Stomach smooth muscle (tissue), 2 donors: Measurements from ENCODE around the gene ABLIM1.
A peak's percentile ranks its signal among the peaks of the same experiment; 100 is the strongest.

Source experiments
- H3K27ac ChIP-seq: one replicate; pipeline ENCODE4 v1.7.0; 2013; ENCODE audit warnings: mild to moderate bottlenecking, low read length, inconsistent platforms
- H3K27me3 ChIP-seq, 2 donors: one replicate each; pipeline ENCODE4 v1.7.0; 2013; ENCODE audit warnings: low read length in 2 of 2; ENCODE audit not compliant: insufficient read depth in 2 of 2, control insufficient read depth in 1 of 2
- H3K36me3 ChIP-seq, 2 donors: one replicate each; pipeline ENCODE4 v1.7.0; 2013; ENCODE audit warnings: low read length in 2 of 2; ENCODE audit not compliant: control insufficient read depth in 2 of 2, insufficient read depth in 2 of 2
- H3K4me1 ChIP-seq: one replicate; pipeline ENCODE4 v1.7.0; 2013; ENCODE audit warnings: low read length; ENCODE audit not compliant: control insufficient read depth, insufficient read depth
- H3K4me3 ChIP-seq, 2 donors: one replicate each; pipeline ENCODE4 v1.7.0; 2013; ENCODE audit warnings: low read length in 2 of 2
- H3K9ac ChIP-seq, 2 donors: one replicate each; pipeline ENCODE4 v1.7.0; 2013; ENCODE audit warnings: low read length in 2 of 2, mild to moderate bottlenecking in 1 of 2
- H3K9me3 ChIP-seq, 2 donors: one replicate each; pipeline ENCODE4 v1.7.0; 2013; ENCODE audit warnings: low read length in 2 of 2; ENCODE audit not compliant: control insufficient read depth in 2 of 2
- donor health status: healthy.
- donor health status: Pancreatic carcinoma.

The ABLIM1 gene

DNA sequence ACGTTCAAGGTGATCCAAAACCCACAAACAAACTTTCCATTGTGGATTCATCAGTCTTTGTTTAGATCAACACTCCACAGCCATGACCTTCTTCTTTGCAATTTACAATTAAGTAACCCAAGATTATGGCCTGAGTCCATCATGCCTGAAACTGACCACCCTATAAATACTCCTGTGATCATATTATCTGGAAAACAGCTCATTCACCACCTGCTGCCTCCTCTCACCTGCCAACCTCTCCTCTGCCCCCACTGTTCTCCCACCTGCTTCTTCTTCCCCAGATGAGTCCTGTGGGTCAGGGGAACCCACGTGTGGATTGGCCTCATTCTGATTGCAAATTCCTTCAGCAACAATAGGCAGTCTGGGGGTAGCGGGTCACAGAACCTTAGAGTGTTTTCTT lies 81.4 kb downstream of the ABLIM1 start:
- Histone ChIP-seq H3K36me3 (peaks cover 0 to 3% of the 10 kb centered on the region in 2 donors), H3K27ac (no peak overlapping the region), H3K9ac (no peak overlapping the region), H3K4me3 (no peak overlapping the region), H3K4me1 (peaks cover 5% of the 10 kb centered on the region), H3K9me3 (no peaks in the 10 kb centered on the region), H3K27me3 (no peaks in the 10 kb centered on the region)

DNA sequence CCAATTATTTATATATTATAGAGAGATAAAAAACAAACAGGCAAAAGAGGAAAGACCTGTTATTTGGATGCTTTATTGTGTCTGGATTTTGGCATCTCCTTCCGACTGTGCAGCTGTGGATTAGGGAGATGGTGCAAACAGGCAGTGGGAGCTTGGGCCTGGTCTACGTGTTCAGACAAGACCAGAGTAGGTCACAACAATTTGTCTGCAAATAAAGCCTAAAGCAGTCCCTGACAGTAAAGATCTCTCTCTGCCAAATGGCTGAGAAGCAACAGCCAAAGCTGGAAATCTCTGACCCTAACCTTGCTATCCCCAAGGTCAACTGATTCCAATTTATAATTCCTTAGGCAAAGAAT lies 82.0 kb downstream of the ABLIM1 start:
- no peaks in the 10 kb centered on the region for H3K27me3 ChIP-seq
- no peak overlapping the region for H3K27ac ChIP-seq
- H3K4me3 ChIP-seq: no peak overlapping the region
- peaks cover 10% of the 10 kb centered on the region for H3K4me1 ChIP-seq
- H3K9me3 ChIP-seq: no peaks in the 10 kb centered on the region
- peaks cover 0 to 3% of the 10 kb centered on the region in 2 donors for H3K36me3 ChIP-seq
- H3K9ac ChIP-seq: no peak overlapping the region

DNA sequence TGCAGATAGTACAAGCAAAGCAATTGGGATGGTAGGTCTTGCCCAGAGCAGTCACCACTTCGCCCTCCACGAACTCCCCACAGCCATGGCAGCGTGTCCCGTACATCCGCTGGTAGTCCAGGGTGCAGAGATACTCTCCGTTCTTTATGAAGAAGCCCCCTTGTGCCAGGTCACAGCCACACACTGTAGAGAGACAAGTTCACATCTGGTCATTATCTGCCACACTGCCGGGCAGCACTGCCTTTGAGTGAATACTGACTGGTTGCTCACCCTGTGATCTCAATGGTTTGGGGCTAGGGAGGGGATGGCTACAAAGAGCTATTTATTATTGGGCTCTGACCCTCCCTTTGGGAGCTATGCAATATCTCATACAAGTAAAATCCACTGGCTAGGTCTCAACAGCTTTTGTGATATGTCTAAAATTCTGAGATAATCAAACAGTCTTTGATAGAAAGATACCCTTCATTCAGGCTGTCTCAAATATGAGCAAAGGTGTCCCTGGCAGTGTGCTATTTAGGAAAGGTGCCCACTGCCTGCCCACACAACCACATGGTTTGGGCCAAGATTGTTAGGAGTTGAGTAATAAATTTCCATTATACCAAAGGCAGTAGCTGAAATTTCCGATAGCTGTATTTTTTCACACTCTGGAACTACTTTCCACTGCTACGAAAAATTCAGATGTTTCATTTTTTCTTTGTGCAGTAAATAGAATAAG lies 82.5 kb downstream of the ABLIM1 start:
- Histone ChIP-seq H3K27me3 (no peaks in the 10 kb centered on the region), H3K9me3 (no peaks in the 10 kb centered on the region), H3K36me3 (peaks cover 0 to 3% of the 10 kb centered on the region in 2 donors), H3K4me3 (peak overlapping the region in 1 of 2 donors; percentile 7), H3K9ac (no peak overlapping the region), H3K4me1 (peaks cover 10% of the 10 kb centered on the region), H3K27ac (no peak overlapping the region)

DNA sequence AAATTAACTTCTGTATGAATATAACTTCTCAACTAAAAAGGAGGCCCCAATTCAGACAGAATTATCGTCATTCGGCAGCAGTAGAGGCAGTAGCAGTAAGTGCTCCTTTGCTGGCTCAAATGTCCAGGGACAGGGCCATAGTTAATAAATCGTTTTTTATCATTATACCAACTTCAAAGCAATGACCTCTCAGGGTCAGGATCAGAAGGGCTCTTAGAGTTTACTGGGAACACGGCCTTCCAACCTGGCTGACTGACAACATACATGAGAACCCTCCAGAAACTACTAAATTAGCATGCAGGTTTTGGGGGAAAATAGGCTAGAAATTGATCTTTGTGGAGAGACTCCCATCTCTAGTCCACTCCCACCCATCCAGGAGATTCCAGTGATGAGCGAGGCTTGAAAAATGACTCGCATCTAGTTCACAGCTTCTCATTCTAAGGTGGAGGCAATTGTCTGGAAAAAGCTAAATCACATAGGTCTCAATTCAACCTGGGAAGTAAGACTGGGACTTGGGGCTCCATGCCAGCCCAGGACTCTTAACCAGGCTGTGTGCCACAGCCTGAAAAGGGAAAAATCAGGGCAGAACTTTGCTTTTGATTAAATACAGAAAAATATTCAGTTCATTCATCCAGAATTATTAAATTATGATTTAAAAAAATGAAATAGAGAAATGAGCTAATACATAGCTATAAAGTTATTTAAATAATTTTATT lies 84.6 kb downstream of the ABLIM1 start:
- Histone ChIP-seq H3K36me3 (peaks cover 0 to 3% of the 10 kb centered on the region in 2 donors), H3K27me3 (no peaks in the 10 kb centered on the region), H3K27ac (no peak overlapping the region), H3K4me1 (peaks cover 10% of the 10 kb centered on the region), H3K9ac (no peak overlapping the region), H3K9me3 (no peaks in the 10 kb centered on the region), H3K4me3 (no peak overlapping the region)

DNA sequence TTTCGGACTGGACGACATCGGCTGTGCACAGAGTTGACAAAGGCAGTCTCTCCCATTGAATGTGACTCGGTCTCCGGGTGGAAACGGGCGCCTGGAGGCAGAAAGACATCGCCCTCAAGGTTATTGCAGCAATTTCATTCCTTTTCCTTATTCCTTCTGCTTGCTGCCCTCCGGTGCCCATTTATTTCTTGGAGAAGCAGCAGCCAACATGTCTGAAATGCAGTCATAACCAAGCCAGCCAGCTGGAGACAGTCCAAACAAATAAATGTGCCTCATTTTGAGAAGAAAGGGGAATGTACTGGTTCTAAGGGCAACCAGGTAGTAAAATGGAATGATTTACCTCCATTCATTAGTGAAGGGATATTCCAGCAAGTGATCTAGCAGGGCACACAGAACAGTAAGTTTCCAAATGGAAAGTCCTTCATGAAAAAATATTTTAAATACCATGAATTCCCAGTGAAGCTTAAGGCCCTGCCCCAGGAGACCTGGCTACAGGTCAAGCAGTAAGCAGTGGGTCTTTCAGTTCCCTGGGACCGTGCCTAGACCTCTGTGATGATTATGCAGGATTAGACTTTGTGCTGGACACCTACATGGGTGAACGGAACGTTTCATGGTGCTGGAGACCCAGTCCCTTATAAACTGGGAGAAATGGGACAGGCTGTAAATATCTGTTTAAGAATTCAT lies 86.6 kb downstream of the ABLIM1 start:
- H3K9me3 ChIP-seq: no peaks in the 10 kb centered on the region
- peaks cover 0 to 3% of the 10 kb centered on the region in 2 donors for H3K36me3 ChIP-seq
- H3K27me3 ChIP-seq: no peaks in the 10 kb centered on the region
- H3K9ac ChIP-seq: no peak overlapping the region
- H3K27ac ChIP-seq: no peak overlapping the region
- H3K4me1 ChIP-seq: peaks cover 5% of the 10 kb centered on the region
- H3K4me3 ChIP-seq: no peak overlapping the region

DNA sequence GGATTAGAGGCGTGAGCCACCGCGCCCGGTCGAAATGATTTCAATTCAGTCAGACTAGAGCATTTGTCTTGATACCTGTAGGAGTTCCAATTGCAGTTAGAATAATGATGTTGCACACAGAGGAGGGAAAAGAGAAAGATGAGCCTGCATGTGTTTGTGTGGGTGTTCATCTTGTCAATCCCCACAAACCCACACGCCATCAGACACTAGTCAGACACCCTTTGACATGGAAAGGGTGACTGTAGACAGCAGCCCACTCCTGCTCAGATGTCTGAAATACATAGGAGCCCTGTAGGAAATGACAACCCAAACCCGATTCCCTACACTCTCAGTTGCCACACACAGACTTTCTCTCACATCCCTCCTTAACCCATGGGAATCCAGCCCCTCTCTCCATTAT lies 92.0 kb downstream of the ABLIM1 start:
- H3K4me3 ChIP-seq: no peak overlapping the region
- no peaks in the 10 kb centered on the region for H3K27me3 ChIP-seq
- H3K27ac ChIP-seq: no peak overlapping the region
- no peak overlapping the region for H3K9ac ChIP-seq
- no peaks in the 10 kb centered on the region for H3K4me1 ChIP-seq
- H3K9me3 ChIP-seq: no peaks in the 10 kb centered on the region
- H3K36me3 ChIP-seq: no peaks in the 10 kb centered on the region

DNA sequence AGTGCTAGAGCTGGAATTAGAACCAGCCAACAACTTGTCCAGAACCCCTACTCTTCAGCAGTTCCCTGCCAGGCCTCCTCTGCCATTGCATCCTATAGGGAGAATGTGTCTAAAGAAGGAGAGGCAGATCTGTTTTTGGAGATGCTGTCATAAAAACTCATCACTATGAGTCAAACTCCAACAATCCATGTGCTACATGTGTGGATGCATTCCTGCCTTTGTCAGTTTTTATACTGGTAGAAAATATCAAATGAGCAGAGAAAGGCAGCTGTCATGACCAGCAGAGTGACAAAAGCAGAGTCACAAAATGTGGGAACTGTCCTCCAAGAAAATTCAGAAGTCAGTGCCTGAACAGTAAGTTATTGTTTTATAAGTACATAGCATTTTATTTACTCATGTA lies 93.0 kb downstream of the ABLIM1 start:
- Histone ChIP-seq H3K27me3 (no peaks in the 10 kb centered on the region), H3K4me3 (no peak overlapping the region), H3K9me3 (no peaks in the 10 kb centered on the region), H3K36me3 (no peaks in the 10 kb centered on the region), H3K27ac (no peak overlapping the region), H3K9ac (no peak overlapping the region), H3K4me1 (no peaks in the 10 kb centered on the region)

DNA sequence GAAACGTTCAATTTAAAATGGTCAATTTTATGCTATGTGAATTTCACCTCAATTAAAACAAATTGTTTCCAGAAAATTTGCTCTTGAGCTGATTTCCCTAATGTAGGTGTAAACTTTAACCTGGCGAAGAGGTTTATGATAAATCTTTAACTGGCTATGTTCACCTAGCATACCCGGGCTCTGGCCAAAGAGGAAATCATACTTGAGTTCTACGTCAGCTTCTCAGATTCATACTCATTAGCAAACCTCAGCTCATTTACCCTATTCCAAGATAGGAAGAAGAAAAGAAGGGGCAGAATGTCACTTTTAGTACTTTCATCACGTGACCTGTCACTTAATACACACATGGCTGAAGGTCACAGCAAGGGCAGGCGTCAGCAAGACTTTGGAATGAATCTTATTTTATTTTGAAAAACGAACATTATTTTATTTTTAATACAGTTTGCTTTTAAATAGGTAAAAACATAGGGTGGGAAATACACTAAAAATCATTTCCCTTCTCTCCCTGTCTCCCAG lies 97.0 kb downstream of the ABLIM1 start:
- Histone ChIP-seq H3K36me3 (no peaks in the 10 kb centered on the region), H3K27me3 (no peaks in the 10 kb centered on the region), H3K27ac (no peak overlapping the region), H3K4me3 (no peak overlapping the region), H3K9ac (no peak overlapping the region), H3K4me1 (no peaks in the 10 kb centered on the region), H3K9me3 (no peaks in the 10 kb centered on the region)

DNA sequence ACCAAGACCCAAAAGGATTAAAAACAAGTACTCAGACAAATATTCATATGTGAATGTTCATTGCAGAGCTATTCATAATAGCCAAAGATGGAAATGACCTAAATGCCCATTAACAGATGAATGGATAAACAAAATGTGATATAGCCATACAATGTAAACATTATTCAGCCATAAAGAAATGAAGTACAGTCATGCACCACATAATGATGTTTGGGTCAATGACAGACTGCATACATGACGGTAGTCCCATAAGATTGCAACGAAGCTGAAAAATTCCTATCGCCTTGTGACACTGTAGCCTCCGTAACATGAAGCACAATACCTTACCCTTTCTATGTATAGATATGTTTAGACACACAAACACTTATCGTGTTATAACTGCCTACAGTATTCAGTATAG lies 97.9 kb downstream of the ABLIM1 start:
- Histone ChIP-seq H3K27ac (no peak overlapping the region), H3K4me1 (no peaks in the 10 kb centered on the region), H3K4me3 (no peak overlapping the region), H3K9ac (no peak overlapping the region), H3K27me3 (no peaks in the 10 kb centered on the region), H3K36me3 (no peaks in the 10 kb centered on the region), H3K9me3 (no peaks in the 10 kb centered on the region)

DNA sequence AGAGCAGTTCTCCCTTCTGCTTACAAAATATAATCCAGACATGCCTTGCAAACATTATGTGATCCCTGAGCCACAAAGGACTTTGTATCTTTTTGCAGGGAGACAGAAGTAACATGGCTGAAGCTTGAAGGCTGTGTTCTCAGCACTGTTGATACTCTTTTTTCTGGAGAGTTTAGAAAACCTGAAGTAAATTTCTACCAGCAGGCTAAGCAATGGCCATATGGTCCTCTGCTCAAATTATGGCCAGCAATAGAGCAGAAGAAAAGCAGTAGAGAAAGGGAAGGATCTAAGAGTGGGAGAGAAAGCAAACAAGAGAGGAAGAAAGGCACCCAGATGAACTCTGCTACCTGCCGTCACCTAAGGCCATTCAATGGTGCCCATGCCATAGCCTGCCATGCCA lies 98.4 kb downstream of the ABLIM1 start:
- Histone ChIP-seq H3K9ac (no peak overlapping the region), H3K27me3 (no peaks in the 10 kb centered on the region), H3K4me3 (no peak overlapping the region), H3K9me3 (no peaks in the 10 kb centered on the region), H3K27ac (no peak overlapping the region), H3K36me3 (no peaks in the 10 kb centered on the region), H3K4me1 (no peaks in the 10 kb centered on the region)
